ENCODE results near the gene ZNF217. TPM values are rescaled to one million over a fixed set of nuclear protein-coding genes. Genes with fewer than 3 reads are reported as not detected.
"Not testable (repeated sequence)": the region's sequence is repeated elsewhere in the genome, so short reads cannot be mapped to it uniquely, and the experiment has no call there.

The ZNF217 gene
- 57.5 and 64.5 TPM in 2 replicates for total RNA-seq

- not testable (repeated sequence) for H3K27me3 Mint-ChIP-seq (ENCODE audit: insufficient read depth); H3K9me3 Mint-ChIP-seq
- Mint-ChIP-seq H3K4me3 (peak within 1 kb of the TSS; percentile 93), H3K36me3 (ENCODE audit: low read depth) (peaks cover 19% of the 10 kb centered on the region), H3K4me1 (ENCODE audit: low read depth) (peaks cover 69% of the 10 kb centered on the region), H3K27ac (peak within 1 kb of the TSS; percentile 86)
- DNase-seq (ENCODE audit: low spot score): peak; percentile 69
- intact Hi-C loops (cut with micrococcal nuclease): loop anchor here (1.0 to 2.0 kb wide), 6 partner anchors 14 to 93 kb away; no protein-coding TSS in a partner anchor
Measured at GRCh38 chr20:53593466-53594007, at the start of gene ZNF217. Gene ZNF217, minus strand, starts transcription at chr20:53593839. Its CDS starts 11,013 bp downstream, at chr20:53582826.

DNA sequence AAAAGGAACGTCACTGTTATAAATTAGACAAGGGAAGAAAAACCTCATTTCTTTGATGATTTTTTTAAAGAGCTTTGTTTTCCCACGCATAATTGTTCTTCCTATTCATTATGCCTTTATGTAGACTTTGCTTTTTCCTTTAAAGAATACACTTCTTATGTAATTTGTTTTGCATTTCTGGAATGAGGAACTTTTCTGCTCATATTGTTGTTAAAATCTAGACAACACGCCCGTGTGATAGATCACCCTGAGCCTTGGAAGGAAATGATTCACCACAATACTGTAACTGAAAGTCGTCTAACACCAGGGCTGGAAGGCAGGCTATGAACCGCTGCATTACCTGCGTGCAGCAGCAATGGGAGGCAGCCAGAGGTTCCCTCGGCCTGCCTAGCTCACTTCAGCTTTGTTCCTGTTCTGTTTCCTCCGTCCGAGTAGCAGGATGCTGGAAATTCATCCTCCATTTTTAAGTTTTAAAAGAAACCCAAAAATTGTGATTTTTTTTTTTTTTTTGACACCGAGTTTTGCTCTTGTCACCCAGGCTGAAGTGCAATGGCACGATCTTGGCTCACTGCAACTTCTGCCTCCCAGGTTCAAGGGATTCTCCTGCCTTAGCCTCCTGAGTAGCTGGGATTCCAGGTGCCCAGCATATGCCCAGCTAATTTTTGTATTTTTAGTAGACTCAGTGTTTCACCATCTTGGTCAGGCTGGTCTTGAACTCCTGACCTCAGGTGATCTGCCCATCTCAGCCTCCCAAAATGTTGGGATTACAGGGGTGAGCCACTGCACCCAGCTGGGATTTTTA, 49.6 kb upstream of the ZNF217 start:
- intact Hi-C loops (cut with micrococcal nuclease): loop anchor here (1.0 to 5.0 kb wide), 9 partner anchors 9 to 289 kb away; no protein-coding TSS in a partner anchor
- Mint-ChIP-seq H3K36me3 (ENCODE audit: low read depth) (no peaks in the 10 kb centered on the region), H3K4me3 (peak overlapping the region; percentile 76), H3K27me3 (ENCODE audit: insufficient read depth) (no peaks in the 10 kb centered on the region), H3K4me1 (ENCODE audit: low read depth) (peaks cover 39% of the 10 kb centered on the region), H3K9me3 (no peaks in the 10 kb centered on the region), H3K27ac (peak overlapping the region; percentile 97)
- DNase-seq (ENCODE audit: low spot score): peak; percentile 66

- Mint-ChIP-seq H3K4me3 (peak overlapping the region; percentile 76), H3K27ac (peak overlapping the region; percentile 97), H3K9me3 (no peaks in the 10 kb centered on the region), H3K27me3 (ENCODE audit: insufficient read depth) (no peaks in the 10 kb centered on the region), H3K4me1 (ENCODE audit: low read depth) (peaks cover 39% of the 10 kb centered on the region), H3K36me3 (ENCODE audit: low read depth) (no peaks in the 10 kb centered on the region)
- intact Hi-C loops (cut with micrococcal nuclease): loop anchor here (1.0 to 5.0 kb wide), 9 partner anchors 10 to 290 kb away; no protein-coding TSS in a partner anchor
- DNase-seq (ENCODE audit: low spot score): peak; percentile 31
Measured at GRCh38 chr20:53642196-53643030, 48.8 kb upstream of the ZNF217 start.

DNA sequence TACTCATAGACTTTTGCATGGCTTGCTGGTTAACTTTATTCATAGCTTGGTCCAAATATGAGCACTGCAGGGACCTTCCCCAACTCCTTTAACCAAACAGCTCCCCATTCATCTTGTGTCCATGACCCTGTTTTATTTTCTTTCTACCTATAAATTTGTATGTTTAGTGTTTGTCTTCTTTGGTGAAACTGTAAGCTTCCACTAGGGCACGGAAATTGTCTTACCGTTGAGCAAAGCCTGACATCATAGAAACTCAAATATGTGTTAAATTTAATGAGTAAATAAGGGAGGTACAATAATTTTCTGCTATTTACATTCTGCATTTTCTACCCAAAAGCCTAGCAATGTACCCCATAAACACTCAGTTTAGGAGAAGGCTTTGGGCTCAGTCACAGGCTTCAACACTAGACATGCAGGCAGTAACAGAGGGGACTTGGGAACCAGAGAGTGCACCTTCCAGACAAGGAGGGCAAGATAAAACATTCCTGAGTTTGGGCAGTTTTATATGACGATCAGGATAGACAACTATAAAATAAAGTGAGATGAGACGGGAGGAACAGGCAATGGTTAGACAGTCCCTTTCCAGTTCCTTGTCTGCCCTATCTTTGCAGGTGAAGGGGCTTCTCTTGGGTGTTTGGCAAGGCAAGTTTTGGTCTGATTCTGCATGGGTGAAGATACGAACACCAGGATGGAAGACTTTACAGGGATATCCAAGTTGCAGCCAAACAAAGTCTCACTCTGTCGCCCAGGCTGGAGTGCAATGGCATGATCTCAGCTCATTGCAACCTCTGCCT, 46.2 kb upstream of the ZNF217 start:
- H3K9me3 Mint-ChIP-seq: no peaks in the 10 kb centered on the region

DNA sequence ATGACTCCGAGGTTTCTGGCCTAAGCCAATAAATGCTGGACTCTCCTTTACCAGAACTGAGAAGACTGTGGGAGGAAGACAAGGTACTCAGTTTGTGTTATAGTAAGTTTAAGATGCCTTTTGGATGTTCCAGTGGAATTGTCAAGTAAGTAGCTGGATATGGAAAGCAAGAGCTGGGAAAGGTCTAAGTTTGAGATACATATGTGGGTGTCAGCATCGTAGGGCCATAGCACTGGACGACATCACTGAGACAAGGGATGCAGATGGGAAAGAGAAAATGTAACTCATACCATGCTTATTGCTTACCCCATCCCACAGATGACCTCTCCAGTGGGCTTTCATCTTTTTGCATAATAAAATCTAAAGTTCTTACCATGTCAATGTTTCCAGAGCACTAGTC, 45.5 kb upstream of the ZNF217 start:
- no peaks in the 10 kb centered on the region for H3K9me3 Mint-ChIP-seq
- intact Hi-C loops (cut with micrococcal nuclease): no loop called here
- no peak for DNase-seq (ENCODE audit: low spot score)
- H3K27me3 Mint-ChIP-seq (ENCODE audit: insufficient read depth): no peaks in the 10 kb centered on the region
- no peak overlapping the region for H3K4me3 Mint-ChIP-seq
- peaks cover 56% of the 10 kb centered on the region for H3K4me1 Mint-ChIP-seq (ENCODE audit: low read depth)
- H3K36me3 Mint-ChIP-seq (ENCODE audit: low read depth): peaks cover 2% of the 10 kb centered on the region
- no peak overlapping the region for H3K27ac Mint-ChIP-seq

More for the DNA sequence above, 46.2 kb upstream of the ZNF217 start:
- no peaks in the 10 kb centered on the region for H3K36me3 Mint-ChIP-seq (ENCODE audit: low read depth)
- peaks cover 55% of the 10 kb centered on the region for H3K4me1 Mint-ChIP-seq (ENCODE audit: low read depth)
- H3K4me3 Mint-ChIP-seq: no peak overlapping the region
- no peaks in the 10 kb centered on the region for H3K27me3 Mint-ChIP-seq (ENCODE audit: insufficient read depth)
- no peak for DNase-seq (ENCODE audit: low spot score)
- H3K27ac Mint-ChIP-seq: peak overlapping the region; percentile 71
- intact Hi-C loops (cut with micrococcal nuclease): loop anchor here (5.0 kb wide), 3 partner anchors 252 to 292 kb away; no protein-coding TSS in a partner anchor

DNA sequence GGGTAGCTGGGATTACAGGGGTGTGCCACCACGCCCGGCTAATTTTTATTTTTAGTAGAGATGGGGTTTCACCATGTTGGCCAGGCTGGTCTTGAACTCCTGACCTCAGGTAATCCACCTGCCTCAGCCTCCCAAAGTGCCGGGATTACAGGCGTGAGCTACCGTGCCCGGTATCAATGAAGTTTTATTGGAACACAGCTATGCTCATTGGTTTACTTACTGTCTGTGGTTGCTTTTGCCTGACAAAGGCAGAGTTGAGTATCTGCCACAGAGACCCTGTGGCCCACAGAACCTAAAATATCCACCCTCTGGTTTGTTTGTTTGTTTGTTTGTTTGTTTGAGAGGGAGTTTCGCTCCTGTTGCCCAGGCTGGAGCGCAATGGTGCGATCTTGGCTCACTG, 43.7 kb upstream of the ZNF217 start:
- H3K9me3 Mint-ChIP-seq; H3K27ac Mint-ChIP-seq; H3K36me3 Mint-ChIP-seq (ENCODE audit: low read depth); intact Hi-C loops (cut with micrococcal nuclease); H3K4me3 Mint-ChIP-seq; H3K27me3 Mint-ChIP-seq (ENCODE audit: insufficient read depth); DNase-seq (ENCODE audit: low spot score): not testable (repeated sequence)
- H3K4me1 Mint-ChIP-seq (ENCODE audit: low read depth): peaks cover 42% of the 10 kb centered on the region

- H3K9me3 Mint-ChIP-seq: no peaks in the 10 kb centered on the region
- intact Hi-C loops (cut with micrococcal nuclease): no loop called here
- H3K4me1 Mint-ChIP-seq (ENCODE audit: low read depth): peaks cover 37% of the 10 kb centered on the region
- no peak for DNase-seq (ENCODE audit: low spot score)
- H3K27me3 Mint-ChIP-seq (ENCODE audit: insufficient read depth): no peaks in the 10 kb centered on the region
- H3K36me3 Mint-ChIP-seq (ENCODE audit: low read depth): peaks cover 2% of the 10 kb centered on the region
- no peak overlapping the region for H3K4me3 Mint-ChIP-seq
- H3K27ac Mint-ChIP-seq: no peak overlapping the region
Measured at GRCh38 chr20:53636540-53637097, 43.0 kb upstream of the ZNF217 start.

DNA sequence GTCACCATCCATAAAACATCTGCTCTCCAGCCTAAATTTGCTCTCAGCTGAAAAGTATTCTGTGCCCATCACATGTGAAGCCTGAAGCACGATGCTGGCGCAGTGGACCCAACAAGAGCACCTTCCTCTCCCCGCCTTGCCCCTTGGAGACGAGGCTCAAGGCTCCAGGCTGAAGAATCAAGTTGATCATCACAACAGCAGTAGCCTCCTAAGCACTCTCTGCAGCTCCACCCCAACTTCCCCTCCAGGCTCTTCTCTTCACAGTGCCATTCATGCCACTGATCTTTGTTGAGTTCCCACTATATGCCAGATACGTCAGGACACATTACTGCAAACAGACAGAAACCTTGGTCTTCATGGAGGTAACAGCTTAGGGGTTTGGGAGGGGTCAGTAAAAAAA, 41.6 kb upstream of the ZNF217 start:
- H3K36me3 Mint-ChIP-seq (ENCODE audit: low read depth): peaks cover 2% of the 10 kb centered on the region
- no peak overlapping the region for H3K4me3 Mint-ChIP-seq
- H3K27me3 Mint-ChIP-seq (ENCODE audit: insufficient read depth): no peaks in the 10 kb centered on the region
- no peak for DNase-seq (ENCODE audit: low spot score)
- H3K4me1 Mint-ChIP-seq (ENCODE audit: low read depth): peaks cover 31% of the 10 kb centered on the region
- H3K9me3 Mint-ChIP-seq: no peaks in the 10 kb centered on the region
- intact Hi-C loops (cut with micrococcal nuclease): no loop called here
- H3K27ac Mint-ChIP-seq: peak overlapping the region; percentile 42

DNA sequence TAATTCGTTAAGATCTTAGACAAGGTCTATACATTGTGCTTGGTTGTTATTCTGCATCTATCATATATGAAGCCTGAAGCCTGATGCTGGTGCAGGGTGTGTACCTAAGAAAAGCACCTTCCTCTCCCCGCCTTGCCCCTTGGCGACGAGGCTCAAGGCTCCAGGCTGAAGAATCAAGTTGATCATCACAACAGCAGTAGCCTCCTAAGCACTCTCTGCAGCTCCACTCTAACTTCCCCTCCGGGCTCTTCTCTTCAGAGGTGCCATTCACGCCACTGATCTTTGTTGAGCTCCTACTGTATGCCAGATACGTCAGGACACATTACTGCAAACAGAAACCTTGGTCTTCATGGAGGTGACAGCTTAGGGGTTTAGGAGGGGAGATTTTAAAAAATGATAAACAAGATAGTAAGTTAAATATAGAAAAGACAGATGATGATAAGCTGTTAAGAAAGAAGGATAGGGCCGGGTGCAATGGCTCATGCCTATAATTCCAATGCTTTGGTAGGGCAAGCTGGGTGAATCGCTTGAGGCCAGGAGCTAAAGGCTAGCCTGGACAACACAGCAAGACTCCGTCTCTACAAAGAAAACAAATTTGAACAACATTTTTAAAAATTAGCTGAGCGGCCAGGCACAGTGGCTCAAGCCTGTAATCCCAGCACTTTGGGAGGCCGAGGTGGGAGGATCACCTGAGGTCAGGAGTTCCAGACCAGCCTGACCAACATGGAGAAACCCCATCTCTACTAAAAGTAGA, 38.4 kb upstream of the ZNF217 start:
- Mint-ChIP-seq H3K9me3 (no peaks in the 10 kb centered on the region), H3K36me3 (ENCODE audit: low read depth) (peaks cover 2% of the 10 kb centered on the region), H3K27me3 (ENCODE audit: insufficient read depth) (no peaks in the 10 kb centered on the region), H3K27ac (no peak overlapping the region), H3K4me1 (ENCODE audit: low read depth) (peaks cover 17% of the 10 kb centered on the region), H3K4me3 (no peak overlapping the region)
- intact Hi-C loops (cut with micrococcal nuclease): no loop called here
- no peak for DNase-seq (ENCODE audit: low spot score)

DNA sequence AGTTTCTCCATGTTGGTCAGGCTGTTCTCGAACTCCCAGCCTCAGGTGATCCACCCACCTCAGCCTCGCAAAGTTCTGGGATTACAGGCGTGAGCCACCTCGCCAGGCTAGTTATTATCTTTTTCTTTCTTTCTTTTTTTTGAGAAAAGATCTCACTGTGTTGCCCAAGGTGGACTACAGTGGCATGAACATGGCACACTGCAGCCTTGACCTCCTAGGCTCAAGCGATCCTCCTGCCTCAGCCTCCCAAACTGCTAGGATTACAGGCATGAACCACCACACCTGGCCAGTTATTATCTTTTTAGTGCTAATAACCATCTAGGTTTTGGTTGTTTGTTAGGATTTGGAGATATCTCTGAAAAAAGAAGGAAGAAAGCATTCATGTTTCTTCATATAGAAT, 35.8 kb upstream of the ZNF217 start:
- intact Hi-C loops (cut with micrococcal nuclease): no loop called here
- no peak for DNase-seq (ENCODE audit: low spot score)
- Mint-ChIP-seq H3K27me3 (ENCODE audit: insufficient read depth) (no peaks in the 10 kb centered on the region), H3K4me1 (ENCODE audit: low read depth) (no peaks in the 10 kb centered on the region), H3K27ac (no peak overlapping the region), H3K36me3 (ENCODE audit: low read depth) (peaks cover 2% of the 10 kb centered on the region), H3K4me3 (no peak overlapping the region), H3K9me3 (no peaks in the 10 kb centered on the region)

DNA sequence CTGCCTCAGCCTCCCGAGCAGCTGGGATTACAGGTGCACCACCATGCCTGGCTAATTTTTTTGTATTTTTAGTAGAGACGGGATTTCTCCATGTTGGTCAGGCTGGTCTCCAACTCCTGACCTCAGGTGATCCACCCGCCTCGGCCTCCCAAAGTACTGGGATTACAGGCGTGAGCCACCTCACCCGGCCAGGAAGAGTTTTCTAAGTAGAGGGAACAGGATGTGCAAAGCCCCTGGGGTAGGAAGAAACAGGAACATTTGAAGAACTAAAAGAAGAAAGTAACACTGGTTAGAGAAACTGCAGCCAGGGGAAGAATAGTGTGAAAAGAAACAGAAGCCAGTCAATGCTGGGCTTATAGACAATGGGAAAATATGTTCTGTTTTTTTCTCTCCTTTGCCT, 35.1 kb upstream of the ZNF217 start:
- H3K4me3 Mint-ChIP-seq; H3K36me3 Mint-ChIP-seq (ENCODE audit: low read depth); H3K9me3 Mint-ChIP-seq; H3K27ac Mint-ChIP-seq; H3K4me1 Mint-ChIP-seq (ENCODE audit: low read depth); H3K27me3 Mint-ChIP-seq (ENCODE audit: insufficient read depth); DNase-seq (ENCODE audit: low spot score); intact Hi-C loops (cut with micrococcal nuclease): not testable (repeated sequence)
